K562 (cell line): Measurements from ENCODE around the gene PPP1R37. TPM values are rescaled to one million over a fixed set of nuclear protein-coding genes. Genes with fewer than 3 reads are reported as not detected.

Experiments
- ATAC-seq: fragments of 200-7000 bp; cut with Tn5 transposase; 3 replicates; pipeline ENCODE4 v1.9.1; 2020; ENCODE audit warnings: moderate library complexity
- BruUV-seq: library from RNA; stranded (reverse); fragments of 400-500 nt; replicated peaks from 2 replicates; lab custom pipeline; 2021; lab: Mats Ljungman, UMichigan
- CTCF ChIA-PET: fragments of 300-600 bp; formaldehyde crosslinking; extraction: SDS; loops from one replicate; lab custom pipeline; 2021; ENCODE audit warnings: low intra/inter-chr PET ratio; lab: Yijun Ruan, JAX
- POLR2A ChIA-PET: fragments of 300-600, 350-650 bp; sonication (Branson Sonifier 250); formaldehyde crosslinking; extraction: SDS; loops from one replicate; lab custom pipeline; 2021; ENCODE audit warnings: antibody characterized with exemption, inconsistent platforms; lab: Yijun Ruan, JAX
- DNase-seq, 4 experiments: peaks; one replicate each; pipeline versions ENCODE4 v3.0.0 to v3.0.0-alpha.2; 2011 to 2018; ENCODE audit warnings: low spot score in 3 of 4, mixed read lengths in 3 of 4; ENCODE audit errors: extremely low read depth in 1 of 4
- FAIRE-seq: peaks from 2 replicates; lab custom pipeline; 2011; peaks lifted over from hg19 to GRCh38; lab: Jason Lieb, UNC
- H2AFZ ChIP-seq: 2 replicates; pipeline ENCODE4 v1.6.0; 2011; ENCODE audit warnings: low read depth, low read length, control low read depth, inconsistent platforms
- H3K27ac ChIP-seq: fragments of 200-600 bp; 3 replicates; pipeline ENCODE4 v1.8.0; 2011; ENCODE audit warnings: low read depth, mild to moderate bottlenecking, control low read depth, inconsistent platforms, low read length, moderate library complexity, mixed read lengths; ENCODE audit errors: extremely low read depth
- H3K27me3 ChIP-seq, 2 experiments: fragments of 300-600 bp in 1 of 2; 2 replicates in 1 of 2; 3 replicates in 1 of 2; pipeline versions ENCODE4 v1.6.0 to v1.8.0; 2011; ENCODE audit warnings: inconsistent platforms in 2 of 2, low read length in 2 of 2, mild to moderate bottlenecking in 1 of 2, mixed read lengths in 1 of 2, moderate library complexity in 1 of 2; ENCODE audit not compliant: control insufficient read depth in 2 of 2, insufficient read depth in 2 of 2
- H3K36me3 ChIP-seq: fragments of 300-600 bp; 3 replicates; pipeline ENCODE4 v1.8.0; 2011; ENCODE audit warnings: mild to moderate bottlenecking, low read length, inconsistent platforms; ENCODE audit not compliant: control insufficient read depth, insufficient read depth
- H3K4me1 ChIP-seq, 2 experiments: fragments of 200-600 bp in 1 of 2; replicated peaks in 1 of 2; 2 replicates in 1 of 2; 3 replicates in 1 of 2; pipeline versions ENCODE4 v1.5.1 to v1.8.0; 2011; ENCODE audit warnings: inconsistent platforms in 2 of 2, low read length in 2 of 2, mild to moderate bottlenecking in 1 of 2, mixed read lengths in 1 of 2, moderate library complexity in 1 of 2; ENCODE audit not compliant: control insufficient read depth in 2 of 2, insufficient read depth in 2 of 2
- H3K4me2 ChIP-seq: 2 replicates; pipeline ENCODE4 v1.6.1; 2011; ENCODE audit warnings: low read length, control low read depth, inconsistent platforms, mixed read lengths; ENCODE audit not compliant: insufficient read depth
- H3K4me3 ChIP-seq: fragments of 200-600 bp; sonication (generic), shearing (Covaris generic); 2 replicates; pipeline ENCODE4 v1.5.1; 2016; ENCODE audit warnings: control low read depth, inconsistent platforms
- H3K79me2 ChIP-seq: fragments of 200-600 bp; 3 replicates; pipeline ENCODE4 v1.8.0; 2011; ENCODE audit warnings: low read length, inconsistent platforms; ENCODE audit not compliant: control insufficient read depth, insufficient read depth
- H3K9ac ChIP-seq, 2 experiments: 2 replicates each; pipeline versions ENCODE4 v1.6.0 to v1.6.1; 2011; ENCODE audit warnings: low read depth in 2 of 2, low read length in 2 of 2, control low read depth in 1 of 2, inconsistent platforms in 1 of 2, mild to moderate bottlenecking in 1 of 2, mixed read lengths in 1 of 2; ENCODE audit not compliant: insufficient read depth in 1 of 2
- H3K9me1 ChIP-seq: one replicate; pipeline ENCODE4 v1.6.0; 2011; ENCODE audit warnings: inconsistent platforms, mild to moderate bottlenecking, low read length, moderate library complexity; ENCODE audit not compliant: control insufficient read depth, insufficient read depth
- H3K9me3 ChIP-seq: replicated peaks from 2 replicates; pipeline ENCODE4 v1.5.1; 2011; ENCODE audit warnings: low read depth, low read length, inconsistent platforms; ENCODE audit not compliant: control insufficient read depth, insufficient read depth
- H4K20me1 ChIP-seq: replicated peaks from 2 replicates; pipeline ENCODE4 v1.6.1; 2011; ENCODE audit warnings: low read length, inconsistent platforms, mixed read lengths; ENCODE audit not compliant: control insufficient read depth, insufficient read depth
- BCOR ChIP-seq: fragments of 450-650 bp; IDR thresholded peaks from 2 replicates; pipeline ENCODE4 v1.6.1; 2016
- BRCA1 ChIP-seq, 2 experiments: fragments of 450-650 bp in 1 of 2; sonication (generic) in 1 of 2; formaldehyde crosslinking in 1 of 2; IDR thresholded peaks; 2 replicates each; pipeline versions ENCODE4 v1.5.0 to v1.6.1; 2017 to 2020; ENCODE audit warnings: mild to moderate bottlenecking in 1 of 2, missing genetic modification reagents in 1 of 2
- BRD9 ChIP-seq: fragments of 450-650 bp; IDR thresholded peaks from 2 replicates; pipeline ENCODE4 v1.6.1; 2018; ENCODE audit warnings: low read depth; ENCODE audit not compliant: partially characterized antibody
- GATA2 ChIP-seq: sonication (generic); formaldehyde crosslinking; IDR thresholded peaks from 2 replicates; pipeline ENCODE4 v1.4.0; 2020; ENCODE audit warnings: mild to moderate bottlenecking, missing genetic modification reagents
- HDAC1 ChIP-seq, 2 experiments: fragments of 450-650 bp; IDR thresholded peaks; 2 replicates each; pipeline ENCODE4 v1.6.1; 2016 to 2017; ENCODE audit warnings: inconsistent platforms in 1 of 2, mild to moderate bottlenecking in 1 of 2, moderate library complexity in 1 of 2
- MAFK ChIP-seq: IDR thresholded peaks from 2 replicates; pipeline ENCODE4 v1.6.1; 2011; ENCODE audit warnings: low read length, improper control_type of control experiment
- MBD2 ChIP-seq: sonication (generic); IDR thresholded peaks from 2 replicates; pipeline ENCODE4 v1.6.1; 2016; ENCODE audit warnings: low read depth, borderline replicate concordance
- MYBL2 ChIP-seq, 2 experiments: fragments of 450-650 bp in 1 of 2; sonication (generic) in 1 of 2; formaldehyde crosslinking in 1 of 2; IDR thresholded peaks; 2 replicates each; pipeline versions ENCODE4 v1.6.1 to v1.8.1; 2017 to 2022; ENCODE audit warnings: borderline replicate concordance in 1 of 2, inconsistent platforms in 1 of 2, low read depth in 1 of 2, mild to moderate bottlenecking in 1 of 2, missing genetic modification reagents in 1 of 2, moderate library complexity in 1 of 2
- NR4A1 ChIP-seq, 2 experiments: fragments of 250-450 bp in 1 of 2; fragments of 450-650 bp in 1 of 2; sonication (Bioruptor Pico) in 1 of 2; IDR thresholded peaks; 2 replicates each; pipeline versions ENCODE4 v1.4.0 to v1.6.1; 2016 to 2020; ENCODE audit warnings: mild to moderate bottlenecking in 2 of 2, missing compliant biosample characterization in 1 of 2, missing genetic modification characterization in 1 of 2, moderate library complexity in 1 of 2
- POLR2G ChIP-seq: fragments of 200-400 bp; formaldehyde crosslinking; IDR thresholded peaks from 2 replicates; pipeline ENCODE4 v1.6.1; 2017; ENCODE audit warnings: low read depth, mild to moderate bottlenecking, antibody characterized with exemption, low read length, moderate library complexity
- ZNF224 ChIP-seq: sonication (generic); formaldehyde crosslinking; IDR thresholded peaks from 2 replicates; pipeline ENCODE4 v1.8.0; 2022; ENCODE audit warnings: mild to moderate bottlenecking, missing genetic modification reagents
- ZNF354B ChIP-seq: fragments of 250-450 bp; sonication (Bioruptor Pico); IDR thresholded peaks from 2 replicates; pipeline ENCODE4 v1.4.0; 2020
- WGBS: fragments of 100-300 bp; shearing (Covaris generic); methylation state at CpG from one replicate; pipeline ENCODE4 v1.1.6; 2016; ENCODE audit warnings: low coverage, mixed read lengths; ENCODE audit not compliant: insufficient coverage; ENCODE audit errors: missing lambda C conversion rate; 5-methylcytosine and 5-hydroxymethylcytosine counted together
- in situ Hi-C: fragments of 300-500 bp; cut with MboI; formaldehyde crosslinking; loops from 4 replicates; pipeline ENCODE4 v1.15.0; 2018; ENCODE audit warnings: inconsistent platforms, mixed read lengths
- intact Hi-C: fragments of 100-400 bp; cut with micrococcal nuclease; formaldehyde crosslinking; loops from 2 replicates; pipeline ENCODE4 v1.14.2; 2022
- polyA plus RNA-seq, 8 experiments: library from polyadenylated mRNA; depleted of rRNA in 4 of 8; stranded (reverse) in 5 of 8; unstranded in 3 of 8; fragments of >200 nt; fragmentation: Nextera tagmentation in 2 of 8; fragmentation: Illumina TruSeq in 1 of 8; extraction: Ambion mirVana in 2 of 8; extraction: Trizol in 1 of 8; gene quantifications; 2 replicates each; pipeline versions ENCODE4 v1.2.1 to v1.2.3, GENCODE V29; 2011 to 2014; ENCODE audit warnings: inconsistent platforms in 1 of 8, missing spikeins in 1 of 8
- total RNA-seq, 7 experiments: library from RNA; depleted of rRNA in 6 of 7; stranded (reverse); fragments of >200 nt in 6 of 7; fragmentation: Illumina TruSeq in 2 of 7; extraction: Trizol in 2 of 7; gene quantifications; 2 replicates each; pipeline versions ENCODE4 v1.2.1 to v1.2.3, GENCODE V29; 2011 to 2021; ENCODE audit warnings: low replicate concordance in 1 of 7
- TF ChIP-seq, protein P1 (sequence below): sonication (generic); formaldehyde crosslinking; IDR thresholded peaks from 2 replicates; pipeline ENCODE4 v1.8.1; 2023; ENCODE audit warnings: missing genetic modification reagents, mild to moderate bottlenecking, borderline replicate concordance

PPP1R37 gene
- total and polyA plus RNA-seq, 9 of the 15 experiments (the other 6 are each of a cell fraction or from before 2014, with no cell fraction given): 0.04 to 20.3 (median 7.3) TPM

DNA sequence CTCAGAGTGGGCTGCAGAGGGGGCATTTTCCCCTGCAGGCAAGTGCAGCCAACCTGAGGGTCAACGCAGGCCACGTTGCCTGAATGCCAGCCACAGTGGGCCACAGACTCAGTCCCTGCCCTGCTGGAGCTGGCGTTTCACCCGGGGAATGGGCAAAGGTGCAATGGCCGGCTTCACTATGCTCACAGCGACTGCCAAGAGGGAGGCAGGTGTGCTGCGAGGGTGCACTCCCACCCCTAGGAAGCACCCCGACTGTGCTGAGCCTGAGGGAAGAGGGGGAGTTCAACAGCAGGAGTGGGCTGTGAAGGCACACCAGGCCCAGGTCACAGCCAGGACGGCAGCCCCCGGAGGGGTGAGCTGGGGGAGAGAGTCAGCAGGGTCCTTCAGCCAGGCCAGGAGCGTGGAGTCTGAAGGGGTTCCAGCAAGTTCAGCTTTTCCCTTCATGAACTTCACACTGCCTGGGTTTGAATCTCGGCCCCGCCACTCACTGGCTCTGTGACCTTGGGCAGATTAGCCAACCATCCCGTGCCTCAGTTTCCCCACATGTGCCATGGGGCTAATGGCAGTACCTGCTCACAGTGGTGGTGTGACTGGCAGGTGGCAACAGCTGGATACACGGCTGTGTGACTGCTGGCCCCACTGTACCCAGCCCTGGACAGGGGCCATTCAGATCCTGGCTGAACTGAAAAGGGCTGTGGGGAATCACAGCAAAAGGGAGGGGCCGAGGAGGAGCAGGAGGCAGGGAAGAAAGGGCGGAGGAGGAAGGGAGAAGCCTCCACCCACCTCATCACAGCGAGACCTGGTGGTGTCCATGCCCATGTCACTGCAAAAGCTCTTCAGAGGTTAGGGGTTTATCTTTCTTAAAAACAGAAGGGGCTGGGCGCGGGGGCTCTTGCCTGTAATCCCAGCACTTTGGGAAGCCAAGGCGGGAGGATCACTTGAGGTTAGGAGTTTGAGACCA, 77.4 kb downstream of the PPP1R37 start:
- peaks cover 41 to 47% of the 10 kb centered on the region in 2 experiments for H3K4me1 ChIP-seq
- H3K36me3 ChIP-seq: no peaks in the 10 kb centered on the region
- peak; percentile 54 for FAIRE-seq
- no peaks in the 10 kb centered on the region for H3K9me1 ChIP-seq
- no TSS peak for BruUV-seq
- no peak overlapping the region for H2AFZ ChIP-seq
- peaks cover 14% of the 10 kb centered on the region; the same call in 2 of the 3 replicates for H3K79me2 ChIP-seq
- intact Hi-C loops: no loop called here
- CTCF ChIA-PET: no interaction called here
- POLR2A ChIA-PET: interaction anchor here (0.6 to 2.2 kb wide), 6 partner anchors 10 to 338 kb away, joined by 3 to 6 read pairs (median 4); partner anchors contain the start of gene FOSB
- H3K9me3 ChIP-seq: no peaks in the 10 kb centered on the region
- H3K4me3 ChIP-seq: peak overlapping the region; percentile 10; the same call in 1 of the 2 replicates
- H3K27ac ChIP-seq: peak overlapping the region; percentile 67; the same call in 1 of the 3 replicates
- ATAC-seq: peak; percentile 58
- H4K20me1 ChIP-seq: peaks cover 6% of the 10 kb centered on the region
- no peaks in the 10 kb centered on the region for H3K27me3 ChIP-seq
- peak overlapping the region; percentile 54 for H3K4me2 ChIP-seq
- WGBS: 55% methylated on average over 19 of the region's 21 CpGs
- H3K9ac ChIP-seq: peak overlapping the region; percentile 54 to 87
- in situ Hi-C loops: no loop called here
- DNase-seq: peak in 3 of 4 experiments; percentile 57 to 60 (median 58)
- TF ChIP-seq BCOR (peak; percentile 80), ZNF354B (CRISPR knock-in tag) (no peak), HDAC1 (IDR thresholded peaks at IDR 0.05) (no peak), ZNF224 (CRISPR knock-in tag) (no peak), BRD9 (no peak), POLR2G (0 out of 2 replicates have a peak, but pooled peaks have one; percentile 12), MBD2 (no peak), MYBL2 (IDR thresholded peaks at IDR 0.05; ENCODE audit: low read depth) (no peak), MYBL2 (CRISPR knock-in tag; IDR thresholded peaks at IDR 0.05; ENCODE audit: borderline replicate concordance) (no peak), GATA2 (CRISPR knock-in tag) (no peak), BRCA1 (IDR thresholded peaks at IDR 0.05) (no peak), BRCA1 (CRISPR knock-in tag; IDR thresholded peaks at IDR 0.05) (0 out of 2 replicates have a peak, but pooled peaks have one; percentile 35), NR4A1 (CRISPR knock-in tag; IDR thresholded peaks at IDR 0.05) (no peak), NR4A1 (tag; IDR thresholded peaks at IDR 0.05) (no peak), MAFK (no peak)
- TF ChIP-seq, protein P1, sequence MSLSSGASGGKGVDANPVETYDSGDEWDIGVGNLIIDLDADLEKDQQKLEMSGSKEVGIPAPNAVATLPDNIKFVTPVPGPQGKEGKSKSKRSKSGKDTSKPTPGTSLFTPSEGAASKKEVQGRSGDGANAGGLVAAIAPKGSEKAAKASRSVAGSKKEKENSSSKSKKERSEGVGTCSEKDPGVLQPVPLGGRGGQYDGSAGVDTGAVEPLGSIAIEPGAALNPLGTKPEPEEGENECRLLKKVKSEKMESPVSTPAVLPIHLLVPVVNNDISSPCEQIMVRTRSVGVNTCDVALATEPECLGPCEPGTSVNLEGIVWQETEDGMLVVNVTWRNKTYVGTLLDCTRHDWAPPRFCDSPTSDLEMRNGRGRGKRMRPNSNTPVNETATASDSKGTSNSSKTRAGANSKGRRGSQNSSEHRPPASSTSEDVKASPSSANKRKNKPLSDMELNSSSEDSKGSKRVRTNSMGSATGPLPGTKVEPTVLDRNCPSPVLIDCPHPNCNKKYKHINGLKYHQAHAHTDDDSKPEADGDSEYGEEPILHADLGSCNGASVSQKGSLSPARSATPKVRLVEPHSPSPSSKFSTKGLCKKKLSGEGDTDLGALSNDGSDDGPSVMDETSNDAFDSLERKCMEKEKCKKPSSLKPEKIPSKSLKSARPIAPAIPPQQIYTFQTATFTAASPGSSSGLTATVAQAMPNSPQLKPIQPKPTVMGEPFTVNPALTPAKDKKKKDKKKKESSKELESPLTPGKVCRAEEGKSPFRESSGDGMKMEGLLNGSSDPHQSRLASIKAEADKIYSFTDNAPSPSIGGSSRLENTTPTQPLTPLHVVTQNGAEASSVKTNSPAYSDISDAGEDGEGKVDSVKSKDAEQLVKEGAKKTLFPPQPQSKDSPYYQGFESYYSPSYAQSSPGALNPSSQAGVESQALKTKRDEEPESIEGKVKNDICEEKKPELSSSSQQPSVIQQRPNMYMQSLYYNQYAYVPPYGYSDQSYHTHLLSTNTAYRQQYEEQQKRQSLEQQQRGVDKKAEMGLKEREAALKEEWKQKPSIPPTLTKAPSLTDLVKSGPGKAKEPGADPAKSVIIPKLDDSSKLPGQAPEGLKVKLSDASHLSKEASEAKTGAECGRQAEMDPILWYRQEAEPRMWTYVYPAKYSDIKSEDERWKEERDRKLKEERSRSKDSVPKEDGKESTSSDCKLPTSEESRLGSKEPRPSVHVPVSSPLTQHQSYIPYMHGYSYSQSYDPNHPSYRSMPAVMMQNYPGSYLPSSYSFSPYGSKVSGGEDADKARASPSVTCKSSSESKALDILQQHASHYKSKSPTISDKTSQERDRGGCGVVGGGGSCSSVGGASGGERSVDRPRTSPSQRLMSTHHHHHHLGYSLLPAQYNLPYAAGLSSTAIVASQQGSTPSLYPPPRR (CRISPR knock-in tag): no peak
